Natural killer cell (primary cell): ENCODE data around the gene ATG4D. TPM values are rescaled to one million over a fixed set of nuclear protein-coding genes. Genes with fewer than 3 reads are reported as not detected.
A peak's percentile ranks its signal among the peaks of the same experiment; 100 is the strongest.

Experiments
- ATAC-seq, 3 donors: fragments of 150-1000 bp in 2 of 3; fragments of 200-7000 bp in 1 of 3; cut with Tn5 transposase; 1 replicate in 1 of 3; 2 replicates in 2 of 3; pipeline ENCODE4 v1.10.0; 2021; ENCODE audit warnings: mild to moderate bottlenecking in 2 of 3, moderate library complexity in 2 of 3
- DNase-seq, 2 donors: peaks; one replicate each; pipeline versions ENCODE4 v3.0.0 to v3.0.0-alpha.2; 2013 to 2021; ENCODE audit warnings: mixed read lengths in 1 of 2
- H3K27ac ChIP-seq: one replicate; pipeline ENCODE4 v1.5.1; 2013; ENCODE audit warnings: mild to moderate bottlenecking, low read length
- H3K27me3 ChIP-seq: one replicate; pipeline ENCODE4 v1.6.1; 2013; ENCODE audit warnings: low read length; ENCODE audit not compliant: control insufficient read depth, insufficient read depth
- H3K36me3 ChIP-seq: one replicate; pipeline ENCODE4 v1.6.1; 2013; ENCODE audit warnings: low read length; ENCODE audit not compliant: control insufficient read depth, insufficient read depth
- H3K4me1 ChIP-seq: one replicate; pipeline ENCODE4 v1.6.1; 2013; ENCODE audit warnings: low read length; ENCODE audit not compliant: control insufficient read depth, insufficient read depth
- H3K4me3 ChIP-seq: one replicate; pipeline ENCODE4 v1.5.1; 2013; ENCODE audit warnings: low read length
- H3K9me3 ChIP-seq: one replicate; pipeline ENCODE4 v1.6.1; 2013; ENCODE audit warnings: low read length; ENCODE audit not compliant: control insufficient read depth, insufficient read depth
- H3K27ac Mint-ChIP-seq, 2 donors: one replicate each; pipeline ENCODE4 v1.8.0; 2022; ENCODE audit warnings: mild to moderate bottlenecking in 2 of 2, mixed read lengths in 2 of 2, moderate library complexity in 1 of 2
- H3K27me3 Mint-ChIP-seq, 2 donors: one replicate each; pipeline ENCODE4 v1.8.0; 2022; ENCODE audit warnings: low read depth in 2 of 2, mixed read lengths in 2 of 2
- H3K36me3 Mint-ChIP-seq: one replicate; pipeline ENCODE4 v1.8.0; 2022; ENCODE audit warnings: mixed read lengths
- H3K4me1 Mint-ChIP-seq, 2 donors: one replicate each; pipeline ENCODE4 v1.8.0; 2022; ENCODE audit warnings: mixed read lengths in 2 of 2
- H3K4me3 Mint-ChIP-seq: one replicate; pipeline ENCODE4 v1.8.0; 2022; ENCODE audit warnings: mild to moderate bottlenecking, moderate library complexity, mixed read lengths
- H3K9me3 Mint-ChIP-seq, 2 donors: one replicate each; pipeline ENCODE4 v1.8.0; 2022; ENCODE audit warnings: mixed read lengths in 2 of 2
- CTCF ChIP-seq: fragments of 200-600 bp; IDR thresholded peaks from one replicate; pipeline ENCODE4 v1.8.0; 2022; ENCODE audit warnings: antibody characterized with exemption
- WGBS: methylation state at CpG from one replicate; pipeline ENCODE4 v1.1.7; 2013; ENCODE audit warnings: missing lambda C conversion rate; ENCODE audit not compliant: insufficient coverage; 5-methylcytosine and 5-hydroxymethylcytosine counted together
- intact Hi-C: fragments of 100-400 bp; cut with micrococcal nuclease; formaldehyde crosslinking; loops from one replicate; pipeline ENCODE4 v1.14.2; 2022
- total RNA-seq, 4 donors: library from RNA; stranded (reverse); fragments of 120-200 nt in 1 of 4; gene quantifications; one replicate each; pipeline versions ENCODE4 v1.2.3 to v1.2.4, GENCODE V29; 2013 to 2022

Gene ATG4D
- 100 to 1,000 TPM; 128 to 155 (median 138) TPM for total RNA-seq
- total RNA-seq (2013): 31.6 TPM

DNA sequence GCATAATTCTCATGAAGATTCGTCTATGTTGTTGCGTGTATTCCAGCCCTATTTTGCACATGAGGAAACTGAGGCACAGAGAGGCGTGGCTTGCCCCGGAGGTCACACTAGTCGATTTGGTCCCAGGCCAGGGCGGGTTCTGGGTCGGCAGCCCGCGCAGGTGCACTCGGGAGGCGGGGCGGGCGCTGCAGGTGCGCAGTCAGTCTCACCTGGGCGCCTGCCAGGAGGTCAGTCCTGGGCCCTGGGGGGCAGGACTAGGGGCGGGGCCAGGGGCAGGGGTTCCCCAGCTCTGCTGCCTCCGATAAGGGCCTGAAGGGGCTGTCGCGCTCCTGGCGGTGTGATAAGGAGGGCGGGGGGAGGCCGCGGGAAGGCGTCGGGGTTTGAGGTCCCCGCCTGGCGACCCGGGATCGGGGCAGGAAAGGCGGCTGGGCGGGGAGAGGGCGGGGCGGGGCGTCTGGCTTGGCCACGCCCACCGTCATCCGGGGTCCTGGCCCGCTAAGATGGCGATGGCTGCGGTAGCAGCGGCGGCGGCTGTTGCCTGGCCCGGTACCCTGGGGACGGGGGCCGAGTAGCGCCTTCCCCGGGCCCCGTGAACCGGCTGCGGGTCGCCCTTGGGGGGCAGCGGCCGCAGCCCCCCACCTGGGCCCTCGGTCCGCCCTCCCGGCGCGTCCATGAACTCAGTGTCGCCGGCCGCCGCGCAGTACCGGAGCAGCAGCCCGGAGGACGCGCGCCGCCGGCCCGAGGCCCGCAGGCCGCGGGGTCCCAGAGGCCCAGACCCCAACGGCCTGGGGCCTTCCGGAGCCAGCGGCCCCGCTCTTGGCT is at the start of gene ATG4D:
Gene ATG4D (plus strand): TSS at position 485 of the 822 bp plus-strand sequence. CDS start 187 bp downstream, at position 672.
- Mint-ChIP-seq H3K9me3 (no peaks in the 10 kb centered on the region), H3K36me3 (no peaks in the 10 kb centered on the region), H3K27ac (peak within 1 kb of the TSS; percentile 85), H3K27me3 (no peaks in the 10 kb centered on the region), H3K4me1 (peaks cover 18 to 33% of the 10 kb centered on the region in 2 donors), H3K4me3 (peak within 1 kb of the TSS; percentile 91)
- intact Hi-C loops: no loop called here
- no peak for TF ChIP-seq CTCF
- ATAC-seq (peak; percentile 83 to 90 (median 85)), DNase-seq (peak; percentile 79 to 91)
- peak within 1 kb of the TSS; percentile 62 for H3K27ac ChIP-seq
- no peaks in the 10 kb centered on the region for H3K27me3 ChIP-seq
- H3K36me3 ChIP-seq: peaks cover 15% of the 10 kb centered on the region
- no peaks in the 10 kb centered on the region for H3K9me3 ChIP-seq
- WGBS: 1% methylated on average over 79 of the region's 79 CpGs
- H3K4me3 ChIP-seq: peak within 1 kb of the TSS; percentile 74
- H3K4me1 ChIP-seq: peaks cover 38% of the 10 kb centered on the region

GRCh38 chr19:10497371-10497770 is 46.3 kb upstream of the ATG4D start:
- Histone ChIP-seq H3K27me3 (no peaks in the 10 kb centered on the region), H3K4me1 (peaks cover 48% of the 10 kb centered on the region), H3K27ac (no peak overlapping the region), H3K9me3 (no peaks in the 10 kb centered on the region), H3K4me3 (no peak overlapping the region), H3K36me3 (peaks cover 26% of the 10 kb centered on the region)
- DNase-seq: peak in 1 of 2 donors; percentile 1
- Mint-ChIP-seq H3K27ac (peak overlapping the region; percentile 54 to 76), H3K4me3 (no peak overlapping the region), H3K27me3 (no peaks in the 10 kb centered on the region), H3K4me1 (peaks cover 25 to 36% of the 10 kb centered on the region in 2 donors), H3K36me3 (no peaks in the 10 kb centered on the region), H3K9me3 (no peaks in the 10 kb centered on the region)
- intact Hi-C loops: no loop called here
- TF ChIP-seq CTCF: no peak
- ATAC-seq: no peak
- WGBS: 96% methylated on average over 4 of the region's 4 CpGs

DNA sequence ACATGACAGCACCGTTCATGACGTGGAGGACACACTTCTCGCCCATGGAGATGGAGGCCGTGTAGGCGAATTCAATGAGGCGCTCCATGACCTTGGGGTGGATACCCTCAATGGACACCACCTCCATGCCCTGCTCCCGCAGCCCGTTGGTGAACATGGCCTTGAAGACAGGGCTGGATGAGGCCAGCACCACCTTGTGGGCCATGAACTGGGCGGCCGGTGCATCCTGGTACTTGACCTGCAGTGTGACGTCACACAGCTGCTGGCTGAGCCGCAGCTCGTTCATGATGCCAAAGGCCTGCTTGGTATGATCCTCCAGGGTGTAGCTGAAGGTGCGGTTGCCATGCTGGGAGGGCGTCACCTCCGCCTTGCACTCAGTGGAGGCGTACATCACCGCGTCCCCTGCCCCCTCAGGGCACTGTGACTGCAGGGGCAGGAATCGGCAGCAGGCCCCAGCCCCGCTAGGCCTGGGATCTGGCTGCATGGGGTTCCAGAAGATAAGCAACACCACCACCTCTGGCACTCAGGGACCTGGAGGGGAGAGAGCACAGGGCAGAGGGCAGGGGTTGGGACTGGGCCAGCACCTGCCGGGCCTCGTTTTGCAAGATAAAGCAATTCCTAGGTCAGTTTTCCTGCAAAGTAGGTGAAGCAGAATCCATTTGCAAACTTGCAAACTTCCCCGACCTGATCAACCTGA is 44.0 kb upstream of the ATG4D start:
- Histone ChIP-seq H3K4me1 (peaks cover 55% of the 10 kb centered on the region), H3K9me3 (no peaks in the 10 kb centered on the region), H3K4me3 (no peak overlapping the region), H3K36me3 (peaks cover 25% of the 10 kb centered on the region), H3K27me3 (no peaks in the 10 kb centered on the region), H3K27ac (no peak overlapping the region)
- H3K4me1 Mint-ChIP-seq: peaks cover 31 to 47% of the 10 kb centered on the region in 2 donors
- H3K4me3 Mint-ChIP-seq: no peak overlapping the region
- peak overlapping the region; percentile 74 to 91 for H3K27ac Mint-ChIP-seq
- no peaks in the 10 kb centered on the region for H3K9me3 Mint-ChIP-seq
- 94% methylated on average over 24 of the region's 24 CpGs for WGBS
- H3K27me3 Mint-ChIP-seq: no peaks in the 10 kb centered on the region
- no peaks in the 10 kb centered on the region for H3K36me3 Mint-ChIP-seq
- DNase-seq: peak in 1 of 2 donors; percentile 4
- intact Hi-C loops: no loop called here
- ATAC-seq: no peak
- TF ChIP-seq CTCF: no peak
